NCI-H2107 (cell line): ENCODE results near the gene TIAM1.

Source experiments
- DNase-seq: peaks from one replicate; lab custom pipeline; 2025; lab: John Stamatoyannopoulos, UW

TIAM1 gene

GRCh38 chr21:31087639-31088473 lies 256.2 kb downstream of the TIAM1 start:
- no peak for DNase-seq

- no peak for DNase-seq
These were observed 259.4 kb downstream of the TIAM1 start for GRCh38 chr21:31084689-31085088.

GRCh38 chr21:31078796-31079195 lies 265.3 kb downstream of the TIAM1 start:
- no peak for DNase-seq

GRCh38 chr21:31078216-31078615 lies 265.8 kb downstream of the TIAM1 start:
- no peak for DNase-seq

GRCh38 chr21:31075848-31076247 lies 268.2 kb downstream of the TIAM1 start:
- no peak for DNase-seq

- no peak for DNase-seq
These were observed 271.5 kb downstream of the TIAM1 start for GRCh38 chr21:31072533-31072932.
